HEK293T (cell line): ENCODE results near the gene LIFR.

Source experiments
- ARNT ChIP-seq: fragments of 450-650 bp; IDR thresholded peaks from 2 replicates; pipeline ENCODE4 v1.6.1; 2017; ENCODE audit warnings: mild to moderate bottlenecking
- CTBP1 ChIP-seq: fragments of 450-650 bp; IDR thresholded peaks from 2 replicates; pipeline ENCODE4 v1.6.1; 2016; ENCODE audit warnings: borderline replicate concordance
- FOXA1 ChIP-seq: fragments of 450-650 bp; IDR thresholded peaks from 2 replicates; pipeline ENCODE4 v1.6.1; 2016; ENCODE audit warnings: mild to moderate bottlenecking
- FOXM1 ChIP-seq: fragments of 450-650 bp; IDR thresholded peaks from 2 replicates; pipeline ENCODE4 v1.6.1; 2017; ENCODE audit warnings: mild to moderate bottlenecking, borderline replicate concordance
- SP1 ChIP-seq: fragments of 450-650 bp; IDR thresholded peaks from 2 replicates; pipeline ENCODE4 v1.6.1; 2017
- SUZ12 ChIP-seq: fragments of 450-650 bp; IDR thresholded peaks from 2 replicates; pipeline ENCODE4 v1.6.1; 2016; ENCODE audit warnings: mild to moderate bottlenecking
- TARDBP ChIP-seq: fragments of 450-650 bp; IDR thresholded peaks from 2 replicates; pipeline ENCODE4 v1.6.1; 2016

DNA sequence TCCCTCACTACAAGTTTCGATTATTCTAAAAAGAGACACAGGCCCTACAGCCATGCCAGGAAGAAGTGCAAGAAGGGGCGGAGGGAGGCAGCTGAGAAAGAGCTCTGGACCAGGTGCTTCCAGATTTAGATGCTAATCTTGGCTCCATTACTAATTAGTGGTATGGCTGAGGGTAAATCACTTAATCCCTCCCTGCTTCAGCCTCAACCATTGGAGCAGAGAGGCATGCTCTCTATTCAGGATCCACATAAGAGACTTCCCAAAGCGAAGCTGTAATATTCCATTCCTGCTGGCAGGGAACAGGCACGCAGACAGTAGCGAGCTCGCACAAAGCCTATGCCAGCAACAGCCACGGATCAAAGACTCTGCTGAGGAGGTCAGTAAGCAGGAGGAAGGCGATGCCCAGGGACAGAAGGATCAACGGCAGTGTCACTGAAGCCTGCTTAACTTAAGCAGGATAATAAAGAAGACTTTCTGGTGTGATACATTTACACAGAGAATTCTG, 24.2 kb downstream of the LIFR start:
- TF ChIP-seq FOXA1 = no peak
- TF ChIP-seq CTBP1 = no peak
- no peak for TF ChIP-seq SP1
- no peak for TF ChIP-seq TARDBP
- TF ChIP-seq SUZ12 = no peak
- TF ChIP-seq FOXM1 = no peak
- TF ChIP-seq ARNT = no peak
